COLO668 (cell line): ENCODE data around the gene ZBED4.

Experiments
- DNase-seq: peaks from one replicate; lab custom pipeline; 2025; ENCODE audit not compliant: unreplicated experiment; lab: John Stamatoyannopoulos, UW

The ZBED4 gene

GRCh38 chr22:49873228-49873940 is 19.7 kb downstream of the ZBED4 start:
- DNase-seq = no peak

GRCh38 chr22:49877642-49878041 is 24.0 kb downstream of the ZBED4 start:
- DNase-seq = no peak

- DNase-seq = no peak
Observed at GRCh38 chr22:49878206-49878605, 24.6 kb downstream of the ZBED4 start.

- no peak for DNase-seq
Observed at GRCh38 chr22:49879871-49880270, 26.2 kb downstream of the ZBED4 start.

GRCh38 chr22:49880281-49880680 is 26.6 kb downstream of the ZBED4 start:
- DNase-seq = no peak

GRCh38 chr22:49881856-49882255 is 28.2 kb downstream of the ZBED4 start:
- no peak for DNase-seq

GRCh38 chr22:49882519-49883293 is 29.1 kb downstream of the ZBED4 start:
- DNase-seq = no peak

- no peak for DNase-seq
Observed at GRCh38 chr22:49883294-49883640, 29.6 kb downstream of the ZBED4 start.

GRCh38 chr22:49884075-49884474 is 30.4 kb downstream of the ZBED4 start:
- DNase-seq = no peak

- no peak for DNase-seq
Observed at GRCh38 chr22:49884503-49885260, 31.0 kb downstream of the ZBED4 start.

- DNase-seq = no peak
Observed at GRCh38 chr22:49885281-49885680, 31.6 kb downstream of the ZBED4 start.

GRCh38 chr22:49885881-49886280 is 32.2 kb downstream of the ZBED4 start:
- DNase-seq = no peak

GRCh38 chr22:49886346-49887063 is 32.9 kb downstream of the ZBED4 start:
- no peak for DNase-seq

- no peak for DNase-seq
Observed at GRCh38 chr22:49887064-49887451, 33.4 kb downstream of the ZBED4 start.

- no peak for DNase-seq
Observed at GRCh38 chr22:49887702-49888101, 34.1 kb downstream of the ZBED4 start.

GRCh38 chr22:49889071-49889470 is 35.4 kb downstream of the ZBED4 start:
- no peak for DNase-seq

- no peak for DNase-seq
Observed at GRCh38 chr22:49892226-49892899, 38.7 kb downstream of the ZBED4 start.

- no peak for DNase-seq
Observed at GRCh38 chr22:49893025-49893424, 39.4 kb downstream of the ZBED4 start.

GRCh38 chr22:49894322-49895054 is 40.8 kb downstream of the ZBED4 start:
- DNase-seq = no peak

- DNase-seq = no peak
Observed at GRCh38 chr22:49896201-49896600, 42.6 kb downstream of the ZBED4 start.
